Kidney (tissue), 14 donors: ENCODE results near the gene DNAAF5. TPM values are rescaled to one million over a fixed set of nuclear protein-coding genes. Genes with fewer than 3 reads are reported as not detected.
A peak's percentile ranks its signal among the peaks of the same experiment; 100 is the strongest.

Experiments
- DNase-seq, 5 donors: peaks; one replicate each; pipeline ENCODE4 v3.0.0-alpha.2; 2013 to 2020
- FAIRE-seq: peaks from 2 replicates; lab custom pipeline; 2012; peaks lifted over from hg19 to GRCh38; lab: Jason Lieb, UNC
- H3K27ac ChIP-seq, 2 donors: one replicate each; pipeline ENCODE4 v1.7.0; 2013; ENCODE audit warnings: low read depth in 2 of 2, low read length in 2 of 2, inconsistent platforms in 1 of 2
- H3K27me3 ChIP-seq: one replicate; pipeline ENCODE4 v1.7.1; 2013; ENCODE audit warnings: low read length, inconsistent platforms; ENCODE audit not compliant: control insufficient read depth, insufficient read depth
- H3K36me3 ChIP-seq, 3 donors: one replicate each; pipeline versions ENCODE4 v1.7.0 to v1.7.1; 2013; ENCODE audit warnings: low read length in 3 of 3, control low read depth in 1 of 3, inconsistent platforms in 1 of 3; ENCODE audit not compliant: insufficient read depth in 3 of 3, control insufficient read depth in 2 of 3
- H3K4me1 ChIP-seq, 3 donors: one replicate each; pipeline versions ENCODE4 v1.7.0 to v1.7.1; 2013; ENCODE audit warnings: low read length in 3 of 3, inconsistent platforms in 1 of 3, low read depth in 1 of 3; ENCODE audit not compliant: control insufficient read depth in 2 of 3, insufficient read depth in 2 of 3
- H3K4me3 ChIP-seq, 3 donors: one replicate each; pipeline versions ENCODE4 v1.7.0 to v1.8.1; 2013; ENCODE audit warnings: low read length in 3 of 3, control low read depth in 1 of 3, inconsistent platforms in 1 of 3
- H3K9ac ChIP-seq, 3 donors: one replicate each; pipeline versions ENCODE4 v1.7.0 to v1.7.1; 2013; ENCODE audit warnings: low read length in 3 of 3, control low read depth in 1 of 3, inconsistent platforms in 1 of 3
- H3K9me3 ChIP-seq, 3 donors: one replicate each; pipeline versions ENCODE4 v1.7.0 to v1.7.1; 2013; ENCODE audit warnings: low read length in 3 of 3, control low read depth in 1 of 3, inconsistent platforms in 1 of 3; ENCODE audit not compliant: control insufficient read depth in 2 of 3, insufficient read depth in 1 of 3
- intact Hi-C: fragments of 100-400 bp; cut with DNase I; formaldehyde crosslinking; loops from one replicate; pipeline ENCODE4 v1.11.1; 2022
- polyA plus RNA-seq: library from polyadenylated mRNA; stranded (reverse); fragments of 350-450 nt; fragmentation: Illumina TruSeq; extraction: RNeasy Lipid Tissue Mini Kit (QIAGEN cat#74804); gene quantifications from one replicate; pipeline ENCODE4 v1.2.3, GENCODE V29; 2014; ENCODE audit warnings: low read depth, low replicate concordance; ENCODE audit not compliant: insufficient read depth
- total RNA-seq: library from RNA; stranded (reverse); fragmentation: NEBNext Ultra II Directional; extraction: Animal tissue kit (Norgen Biotek cat#: 25700); gene quantifications from one replicate; pipeline ENCODE4 v1.2.1, GENCODE V29; 2021
- TF ChIP-seq, protein P1 (sequence below): IDR thresholded peaks from 3 replicates; pipeline ENCODE4 v1.5.1; 2012; ENCODE audit warnings: mild to moderate bottlenecking, moderate library complexity, borderline replicate concordance; ENCODE audit not compliant: insufficient read depth; ENCODE audit errors: extremely low read depth
- donor health status: control.
- donor health status: control.
- donor health status: control.
- donor health status: control.
- donor health status: control.
- donor health status: DM: yes; HTN: yes; CAD: no.
- donor health status: Normal renal cell carcinoma (clear cell type).

Gene DNAAF5
- total and polyA plus RNA-seq, 2 donors from 2014 or later, result 11.6 to 29.7 TPM

DNA sequence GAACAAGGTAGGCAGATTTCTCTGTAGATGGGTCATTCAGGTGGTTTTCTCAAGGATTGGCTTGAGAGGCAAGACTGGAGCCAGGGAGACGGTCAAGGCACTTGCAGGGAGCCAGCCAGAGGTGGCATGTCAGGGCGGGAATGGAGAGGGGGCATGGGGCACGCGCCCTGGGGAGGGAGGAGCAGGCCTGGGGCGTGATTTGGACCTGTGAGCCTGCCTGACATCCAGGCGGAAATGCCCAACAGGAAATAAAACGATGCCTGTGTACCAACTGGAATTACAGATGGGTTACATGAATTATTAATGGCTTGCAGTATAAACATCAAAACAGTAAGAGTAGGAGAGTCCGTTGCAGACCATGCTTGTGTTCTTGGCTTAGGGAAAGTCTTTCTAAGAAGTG lies 97.2 kb downstream of the DNAAF5 start:
- Histone ChIP-seq H3K27me3 (no peaks in the 10 kb centered on the region), H3K9me3 (no peaks in the 10 kb centered on the region), H3K4me1 (peaks cover 0 to 27% (median 10%) of the 10 kb centered on the region in 3 donors), H3K27ac (peak overlapping the region in 1 of 2 donors; percentile 32), H3K9ac (no peak overlapping the region), H3K4me3 (no peak overlapping the region), H3K36me3 (no peaks in the 10 kb centered on the region)
- DNase-seq, result peak in 1 of 5 donors; percentile 86
- intact Hi-C loops, result no loop called here
- TF ChIP-seq, protein P1, sequence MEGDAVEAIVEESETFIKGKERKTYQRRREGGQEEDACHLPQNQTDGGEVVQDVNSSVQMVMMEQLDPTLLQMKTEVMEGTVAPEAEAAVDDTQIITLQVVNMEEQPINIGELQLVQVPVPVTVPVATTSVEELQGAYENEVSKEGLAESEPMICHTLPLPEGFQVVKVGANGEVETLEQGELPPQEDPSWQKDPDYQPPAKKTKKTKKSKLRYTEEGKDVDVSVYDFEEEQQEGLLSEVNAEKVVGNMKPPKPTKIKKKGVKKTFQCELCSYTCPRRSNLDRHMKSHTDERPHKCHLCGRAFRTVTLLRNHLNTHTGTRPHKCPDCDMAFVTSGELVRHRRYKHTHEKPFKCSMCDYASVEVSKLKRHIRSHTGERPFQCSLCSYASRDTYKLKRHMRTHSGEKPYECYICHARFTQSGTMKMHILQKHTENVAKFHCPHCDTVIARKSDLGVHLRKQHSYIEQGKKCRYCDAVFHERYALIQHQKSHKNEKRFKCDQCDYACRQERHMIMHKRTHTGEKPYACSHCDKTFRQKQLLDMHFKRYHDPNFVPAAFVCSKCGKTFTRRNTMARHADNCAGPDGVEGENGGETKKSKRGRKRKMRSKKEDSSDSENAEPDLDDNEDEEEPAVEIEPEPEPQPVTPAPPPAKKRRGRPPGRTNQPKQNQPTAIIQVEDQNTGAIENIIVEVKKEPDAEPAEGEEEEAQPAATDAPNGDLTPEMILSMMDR, result no peak
- FAIRE-seq, result no peak

DNA sequence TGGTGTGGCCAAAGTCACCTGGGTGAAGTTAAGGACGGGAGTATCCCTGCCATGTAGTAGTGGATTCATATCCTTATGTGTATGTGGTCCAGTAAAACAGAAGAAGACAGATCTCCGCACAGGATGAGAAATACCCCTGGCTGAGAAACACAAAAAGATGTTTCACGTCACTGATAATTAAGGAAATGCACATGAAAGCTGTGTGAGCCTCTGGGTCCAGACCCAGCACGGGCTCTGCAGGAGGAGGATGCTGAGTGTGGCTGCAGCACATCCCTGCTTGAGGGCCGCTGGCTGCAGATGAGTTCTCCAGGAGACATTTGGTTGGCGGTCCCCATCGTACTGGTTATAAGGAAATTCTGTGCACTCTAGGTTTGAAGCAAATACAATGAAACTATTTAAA lies 97.6 kb downstream of the DNAAF5 start:
- TF ChIP-seq, protein P1, result no peak
- FAIRE-seq, result no peak
- peaks cover 0 to 31% (median 10%) of the 10 kb centered on the region in 3 donors for H3K4me1 ChIP-seq
- H3K9me3 ChIP-seq, result no peaks in the 10 kb centered on the region
- no peak overlapping the region for H3K9ac ChIP-seq
- peak in 1 of 5 donors; percentile 46 for DNase-seq
- H3K36me3 ChIP-seq, result no peaks in the 10 kb centered on the region
- intact Hi-C loops, result no loop called here
- H3K4me3 ChIP-seq, result no peak overlapping the region
- peak overlapping the region in 1 of 2 donors; percentile 32 for H3K27ac ChIP-seq
- no peaks in the 10 kb centered on the region for H3K27me3 ChIP-seq

DNA sequence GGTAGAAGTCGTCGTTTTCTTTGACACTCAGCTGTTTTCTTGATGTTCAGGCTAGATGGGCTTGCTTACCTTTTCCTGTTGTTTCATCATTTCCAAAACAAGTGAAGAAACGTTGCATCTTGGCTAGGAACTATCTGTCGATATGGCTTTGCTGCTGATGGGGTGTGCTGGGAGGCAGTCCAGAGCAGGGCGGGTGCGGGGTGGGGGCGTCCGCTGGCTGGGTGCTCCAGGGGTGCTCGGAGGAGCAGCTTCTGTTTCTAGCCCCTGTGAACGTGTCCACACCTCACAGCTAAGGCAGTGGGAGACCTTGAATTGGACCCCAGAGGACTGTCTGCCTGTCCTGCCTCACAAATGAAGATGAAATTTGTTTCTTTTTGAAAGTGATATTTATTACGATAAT lies 98.2 kb downstream of the DNAAF5 start:
- Histone ChIP-seq H3K27me3 (no peaks in the 10 kb centered on the region), H3K9ac (no peak overlapping the region), H3K4me1 (peaks cover 0 to 32% (median 10%) of the 10 kb centered on the region in 3 donors), H3K27ac (no peak overlapping the region), H3K36me3 (no peaks in the 10 kb centered on the region), H3K4me3 (no peak overlapping the region), H3K9me3 (no peaks in the 10 kb centered on the region)
- no peak for FAIRE-seq
- intact Hi-C loops, result no loop called here
- peak in 1 of 5 donors; percentile 35 for DNase-seq
- TF ChIP-seq, protein P1, result no peak

DNA sequence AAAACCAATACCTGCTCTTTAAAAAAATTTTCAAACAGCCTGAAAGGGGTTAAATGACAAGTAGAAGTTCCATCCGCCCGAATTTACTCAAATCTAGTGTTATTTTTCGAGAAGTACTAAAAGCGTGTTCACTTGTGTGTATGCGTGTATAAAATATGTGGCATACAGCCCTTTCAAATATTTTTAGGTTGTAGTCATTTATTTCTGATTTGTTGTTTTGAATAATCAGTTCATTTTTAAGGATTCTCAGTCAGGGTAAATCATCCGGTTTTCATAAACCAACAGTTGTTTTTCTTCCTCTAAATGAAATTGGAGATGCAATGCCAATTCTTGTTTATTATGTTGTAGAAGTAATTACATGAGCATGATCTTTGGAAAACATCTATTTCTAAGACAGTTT lies 98.9 kb downstream of the DNAAF5 start:
- H3K27ac ChIP-seq, result no peak overlapping the region
- H3K27me3 ChIP-seq, result no peaks in the 10 kb centered on the region
- no peak overlapping the region for H3K4me3 ChIP-seq
- no peak for FAIRE-seq
- no peaks in the 10 kb centered on the region for H3K9me3 ChIP-seq
- intact Hi-C loops, result no loop called here
- peaks cover 0 to 36% (median 10%) of the 10 kb centered on the region in 3 donors for H3K4me1 ChIP-seq
- H3K9ac ChIP-seq, result no peak overlapping the region
- no peaks in the 10 kb centered on the region for H3K36me3 ChIP-seq
- TF ChIP-seq, protein P1, result no peak
- DNase-seq, result no peak
